ENCODE measurements around the gene MFSD8. TPM values are rescaled to one million over a fixed set of nuclear protein-coding genes. Genes with fewer than 3 reads are reported as not detected.
"Not testable (repeated sequence)": the region's sequence is repeated elsewhere in the genome, so short reads cannot be mapped to it uniquely, and the experiment has no call there.

MFSD8 gene
- total RNA-seq, 1 donor from 2014 or later: 23.7 TPM

DNA sequence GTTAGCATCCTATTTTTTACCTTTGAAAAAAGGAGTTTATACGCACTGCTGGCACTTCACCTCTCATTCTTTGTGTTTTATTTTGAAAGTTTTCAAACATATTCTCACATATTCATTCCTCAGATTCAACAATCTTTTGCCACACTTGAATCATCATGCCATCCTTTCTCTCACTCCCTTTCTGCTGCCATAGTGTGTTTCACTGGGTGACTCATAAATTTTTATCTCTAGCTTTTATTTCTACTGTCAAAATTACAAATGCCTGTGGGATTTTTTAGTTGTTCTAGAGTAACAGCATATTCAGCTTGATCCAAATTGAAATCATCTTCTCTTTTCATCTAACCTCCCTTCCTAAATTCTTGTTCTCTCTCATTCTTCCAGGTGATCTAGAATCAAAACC, 28.0 kb downstream of the MFSD8 start:
- no peak for DNase-seq (ENCODE audit: low spot score)

DNA sequence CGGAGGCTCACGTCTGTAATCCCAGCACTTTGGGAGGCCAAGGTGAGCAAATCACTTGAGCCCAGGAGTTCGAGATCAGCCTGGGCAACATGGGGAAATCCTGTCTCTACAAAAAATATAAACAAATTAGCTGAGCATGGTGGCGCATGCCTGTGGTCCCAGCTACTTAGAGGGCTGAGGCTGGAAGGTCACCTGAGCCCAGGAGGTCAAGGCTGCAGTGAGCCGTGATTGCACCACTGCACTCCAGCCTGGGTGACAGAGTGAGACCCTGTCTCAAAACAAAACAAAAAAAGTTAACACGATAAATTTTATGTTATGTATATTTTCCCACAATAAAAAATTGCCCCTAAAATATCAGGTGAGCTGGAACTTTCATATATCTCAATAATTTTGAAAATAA, 33.1 kb downstream of the MFSD8 start:
- not testable (repeated sequence) for DNase-seq (ENCODE audit: low spot score)

DNA sequence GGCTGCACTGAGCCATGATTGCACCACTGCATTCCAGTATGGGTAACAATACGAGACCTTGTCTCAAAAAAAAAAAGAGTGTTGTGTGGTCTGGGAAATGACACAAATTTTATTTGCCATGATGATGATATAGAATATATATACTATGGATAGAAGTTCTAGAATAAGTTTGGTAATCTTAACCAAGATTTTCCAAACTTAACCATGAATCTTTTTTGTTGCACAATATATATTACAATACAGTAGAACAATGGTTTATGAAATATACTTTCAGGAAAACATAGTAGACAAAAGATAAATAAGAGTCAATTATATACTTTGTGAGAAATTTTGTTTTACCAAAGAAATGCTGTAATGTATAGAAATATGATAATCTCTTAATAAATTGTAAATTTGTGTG, 34.8 kb downstream of the MFSD8 start:
- DNase-seq (ENCODE audit: low spot score): no peak

DNA sequence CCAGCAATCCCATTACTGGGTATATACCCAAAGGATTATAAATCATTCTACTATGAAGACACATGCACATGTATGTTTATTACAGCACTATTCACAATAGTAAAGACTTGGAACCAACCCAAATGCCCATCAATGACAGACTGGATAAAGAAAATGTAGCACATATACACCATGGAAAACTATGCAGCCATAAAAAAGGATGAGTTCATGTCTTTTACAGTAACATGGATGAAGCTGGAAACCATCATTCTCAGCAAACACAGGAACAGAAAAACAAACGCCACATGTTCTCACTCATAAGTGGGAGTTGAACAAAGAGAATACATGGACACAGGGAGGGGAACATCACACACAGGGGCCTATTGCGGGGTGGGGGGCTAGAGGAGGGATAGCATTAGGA, 39.3 kb downstream of the MFSD8 start:
- not testable (repeated sequence) for DNase-seq (ENCODE audit: low spot score)

DNA sequence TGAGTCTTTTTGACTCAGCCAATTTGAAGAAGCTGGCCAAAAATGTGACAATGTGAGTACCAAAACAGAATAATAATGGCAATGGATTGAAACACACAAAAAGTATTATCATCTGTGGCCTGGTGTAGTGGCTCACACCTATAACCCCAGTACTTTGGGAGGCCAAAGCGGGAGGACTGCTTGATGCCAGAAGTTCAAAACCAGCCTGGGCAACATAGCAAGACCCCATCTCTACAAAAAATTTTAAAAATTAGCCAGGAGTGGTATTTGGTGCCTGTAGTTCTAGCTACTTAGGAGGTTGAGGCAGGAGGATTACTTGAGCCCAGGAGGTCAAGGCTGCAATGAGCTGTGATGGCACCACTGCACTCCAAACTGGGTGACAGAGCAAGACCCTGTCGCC, 42.7 kb downstream of the MFSD8 start:
- no peak for DNase-seq (ENCODE audit: low spot score)

DNA sequence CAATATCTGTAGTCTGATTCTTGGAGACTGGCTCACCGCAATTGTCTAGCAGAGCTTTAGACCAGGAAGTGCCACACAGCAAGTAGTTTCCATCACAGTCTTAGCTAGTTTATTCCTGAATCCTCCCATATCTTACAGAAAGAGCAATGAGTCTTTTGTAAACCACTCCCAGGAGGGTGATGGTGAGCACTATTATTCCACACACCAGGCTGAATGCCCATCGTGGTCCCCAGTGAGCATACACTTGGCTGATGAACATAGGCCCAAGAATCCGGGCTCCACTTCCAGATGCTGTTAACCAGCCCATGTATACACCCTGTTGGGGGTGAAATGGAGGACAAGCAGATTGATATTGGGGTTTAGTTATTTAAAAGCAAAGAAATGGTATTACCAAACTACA, 44.5 kb downstream of the MFSD8 start:
- DNase-seq (ENCODE audit: low spot score): no peak

DNA sequence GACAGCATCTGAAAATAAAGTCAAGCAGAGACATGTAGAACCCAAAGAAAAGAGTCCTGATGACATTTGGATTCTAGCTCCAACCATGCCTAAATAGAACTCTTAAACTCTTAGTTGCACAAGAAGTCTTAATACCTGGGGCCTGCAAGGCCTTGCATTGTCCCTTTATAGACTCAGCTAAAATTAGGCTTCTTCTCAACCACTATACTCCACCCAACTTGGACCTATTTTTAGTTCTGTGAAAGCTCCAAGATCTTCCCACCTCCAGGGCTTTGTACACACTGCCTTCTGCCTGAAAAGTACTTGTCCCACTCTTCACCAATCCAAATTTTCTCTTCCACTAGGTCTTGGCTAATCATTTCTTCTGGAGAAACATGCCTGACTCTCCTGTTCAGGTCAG, 47.8 kb downstream of the MFSD8 start:
- no peak for DNase-seq (ENCODE audit: low spot score)

DNA sequence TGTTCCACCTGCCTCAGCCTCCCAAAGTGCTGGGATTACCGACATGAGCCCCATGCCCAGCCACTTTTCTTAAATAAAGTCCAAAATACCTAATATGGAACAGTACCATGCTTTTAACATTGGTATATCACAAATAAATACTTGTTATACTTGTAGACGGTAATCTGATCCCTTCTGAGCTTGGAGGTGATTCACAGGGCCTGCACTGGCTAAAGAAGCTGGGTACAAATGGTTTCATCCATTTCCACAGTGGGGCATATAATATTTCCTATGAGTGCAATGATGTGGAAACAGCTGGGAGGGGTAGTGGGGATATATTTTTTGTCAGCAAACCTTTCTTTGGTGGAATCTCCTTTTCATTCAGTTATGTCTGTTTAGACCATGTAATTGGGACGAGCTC, 48.5 kb downstream of the MFSD8 start:
- DNase-seq (ENCODE audit: low spot score): no peak

DNA sequence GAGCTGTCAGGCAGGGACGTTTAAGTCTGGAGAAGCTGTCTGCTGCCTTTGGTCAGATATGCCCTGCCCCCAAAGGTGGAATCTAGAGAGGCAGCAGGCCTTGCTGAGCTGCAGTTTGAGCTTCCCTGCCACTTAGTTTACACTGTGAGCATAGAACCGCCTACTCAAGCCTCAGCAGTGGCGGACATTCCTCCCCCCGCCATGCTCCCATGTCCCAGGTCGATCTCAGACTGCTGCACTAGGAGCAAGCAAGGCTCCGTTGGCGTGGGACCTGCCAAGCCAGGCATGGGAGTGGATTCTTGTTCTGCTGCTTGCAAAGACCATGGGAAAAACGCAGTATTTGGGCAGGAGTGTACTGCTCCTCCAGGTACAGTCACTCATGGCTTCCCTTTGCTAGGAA, 59.9 kb downstream of the MFSD8 start:
- DNase-seq (ENCODE audit: low spot score): no peak

DNA sequence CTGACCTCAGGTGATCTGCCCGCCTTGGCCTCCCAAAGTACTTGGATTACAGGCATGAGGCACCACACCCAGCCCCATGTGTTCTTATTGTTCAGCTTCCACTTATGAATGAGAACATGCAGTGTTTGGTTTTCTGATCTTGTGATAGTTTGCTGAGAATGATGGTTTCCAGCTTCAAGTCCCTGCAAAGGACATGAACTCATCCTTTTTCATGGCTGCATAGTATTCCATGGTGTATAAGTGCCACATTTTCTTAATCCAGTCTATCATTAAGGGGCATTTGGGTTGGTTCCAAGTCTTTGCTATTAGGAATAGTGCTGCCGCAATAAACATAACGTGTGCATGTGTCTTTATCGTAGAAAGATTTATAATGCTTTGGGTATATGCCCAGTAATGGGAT, 65.3 kb downstream of the MFSD8 start:
- not testable (repeated sequence) for DNase-seq (ENCODE audit: low spot score)

DNA sequence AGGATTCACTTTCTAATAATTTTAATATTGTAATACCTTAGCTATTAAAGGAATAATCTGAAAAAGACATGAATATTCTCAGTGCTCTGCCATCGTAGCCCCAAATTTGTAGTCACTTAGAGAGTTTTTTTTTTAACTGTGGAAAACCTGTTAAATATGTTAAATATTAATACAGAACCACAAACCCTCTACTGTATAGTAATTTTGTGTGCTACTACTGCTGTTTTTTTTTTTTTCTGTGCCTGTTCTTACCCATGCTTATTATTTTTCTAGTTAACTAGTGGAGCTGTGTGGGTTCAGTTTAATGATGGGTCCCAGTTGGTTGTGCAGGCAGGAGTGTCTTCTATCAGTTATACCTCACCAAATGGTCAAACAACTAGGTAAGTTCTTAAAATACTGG, 68.4 kb downstream of the MFSD8 start:
- DNase-seq (ENCODE audit: low spot score): no peak

DNA sequence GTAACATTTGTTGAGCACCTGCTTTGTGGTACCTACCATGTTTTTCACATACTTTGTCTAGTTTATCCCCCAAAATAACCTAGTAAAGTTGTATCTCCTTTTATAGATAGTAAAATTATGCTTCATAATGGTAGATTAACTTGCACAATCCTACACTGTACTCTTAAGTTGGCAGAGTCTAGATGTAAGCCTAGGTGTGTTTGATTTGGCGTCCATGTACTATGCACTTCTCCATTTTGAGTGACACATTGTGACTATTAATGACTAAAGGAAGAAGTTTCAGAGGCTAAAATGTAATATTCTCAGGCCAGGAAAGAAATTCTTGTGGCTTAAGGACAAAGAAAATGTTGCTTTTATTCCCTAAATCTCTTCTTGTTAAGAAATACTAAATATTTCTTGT, 68.9 kb downstream of the MFSD8 start:
- no peak for DNase-seq (ENCODE audit: low spot score)

DNA sequence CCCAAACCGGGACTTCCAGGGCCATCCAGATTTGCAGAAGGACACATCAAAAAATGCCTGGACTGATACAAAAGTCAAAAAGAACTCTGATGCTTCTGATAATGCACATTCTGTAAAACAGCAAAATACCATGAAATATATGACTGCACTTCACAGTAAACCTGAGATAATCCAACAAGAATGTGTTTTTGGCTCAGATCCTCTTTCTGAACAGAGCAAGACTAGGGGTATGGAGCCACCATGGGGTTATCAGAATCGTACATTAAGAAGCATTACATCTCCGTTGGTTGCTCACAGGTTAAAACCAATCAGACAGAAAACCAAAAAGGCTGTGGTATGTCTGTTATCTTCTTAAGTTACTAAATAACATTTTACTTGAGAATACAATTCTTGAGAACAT, 75.1 kb downstream of the MFSD8 start:
- no peak for DNase-seq (ENCODE audit: low spot score)

DNA sequence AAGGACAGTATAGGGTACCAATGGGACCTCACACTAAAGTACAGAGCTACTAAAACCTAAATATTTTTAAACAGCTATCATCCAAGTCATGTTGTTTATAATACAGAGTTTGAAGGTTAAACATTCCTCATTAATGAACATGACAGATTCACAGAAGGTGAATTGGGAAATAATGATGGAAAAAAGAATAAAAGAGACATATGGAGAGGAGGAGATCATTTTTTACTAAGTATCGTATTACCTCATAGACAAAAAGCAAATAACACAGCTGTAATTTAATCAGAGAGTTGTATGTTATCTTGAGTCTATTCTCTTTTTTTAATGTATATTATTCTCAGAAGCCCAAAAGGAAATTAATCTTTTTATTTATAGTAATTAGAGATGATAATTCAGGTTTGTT, 76.4 kb downstream of the MFSD8 start:
- no peak for DNase-seq (ENCODE audit: low spot score)

DNA sequence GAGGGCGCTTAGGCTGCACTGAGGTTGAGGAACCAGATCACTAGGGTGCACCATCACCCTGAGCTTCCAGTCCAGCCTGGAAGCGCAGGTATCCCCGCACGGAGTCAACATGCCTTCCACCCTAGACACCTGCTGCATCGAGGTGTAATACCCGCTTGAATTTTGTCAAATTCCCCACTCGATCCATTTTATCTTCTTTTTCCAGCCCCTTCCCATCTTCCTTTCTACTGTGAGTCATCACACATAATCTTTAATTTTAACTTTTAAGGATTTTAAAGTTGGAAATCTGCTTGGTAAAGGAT, 83.5 kb downstream of the MFSD8 start:
- no peak for DNase-seq (ENCODE audit: low spot score)

DNA sequence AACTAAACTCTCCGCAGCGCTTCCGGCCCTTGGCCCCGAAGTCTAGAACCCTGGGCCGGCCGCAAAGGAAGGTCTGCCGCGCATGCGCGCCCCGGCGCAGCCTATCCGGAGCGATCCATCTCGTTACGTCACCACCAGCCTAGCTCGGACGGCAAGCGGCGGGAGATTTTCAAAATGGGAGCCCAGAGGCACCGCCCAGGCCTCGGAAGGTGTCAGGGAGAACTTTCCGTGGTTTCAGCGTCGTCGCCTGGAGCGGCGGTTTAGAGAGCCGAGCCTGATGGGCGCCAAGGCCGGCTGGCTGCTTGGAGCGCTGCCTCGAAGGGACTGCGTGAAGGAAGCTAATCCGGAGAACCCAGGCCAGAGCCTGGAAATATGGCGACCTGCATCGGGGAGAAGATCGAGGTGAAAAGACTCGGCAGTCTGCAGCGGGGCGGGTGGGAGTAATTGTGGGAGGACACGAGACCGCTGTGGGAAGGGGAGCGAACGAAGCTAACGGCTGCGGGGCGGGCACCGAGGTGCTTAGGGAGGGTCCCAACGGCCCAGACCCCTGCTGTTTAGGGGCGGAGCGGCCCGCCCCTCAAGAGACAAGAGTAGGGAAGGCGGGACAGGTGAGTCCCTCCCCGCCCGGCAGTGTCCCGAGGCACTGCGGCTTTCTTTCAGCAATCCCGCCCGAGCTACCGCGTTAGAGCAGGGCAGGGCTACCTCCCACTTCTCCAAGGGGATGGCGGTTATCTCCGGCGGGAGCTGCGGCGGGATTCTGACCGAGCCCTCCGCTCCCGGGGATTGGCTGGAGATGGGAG, 84.0 kb downstream of the MFSD8 start, which contains the start of gene PLK4:
PLK4 (plus strand) TSS at position 131 of the 800 bp plus-strand sequence; CDS start at position 373, 242 bp downstream.
- DNase-seq (ENCODE audit: low spot score): peak; percentile 98

DNA sequence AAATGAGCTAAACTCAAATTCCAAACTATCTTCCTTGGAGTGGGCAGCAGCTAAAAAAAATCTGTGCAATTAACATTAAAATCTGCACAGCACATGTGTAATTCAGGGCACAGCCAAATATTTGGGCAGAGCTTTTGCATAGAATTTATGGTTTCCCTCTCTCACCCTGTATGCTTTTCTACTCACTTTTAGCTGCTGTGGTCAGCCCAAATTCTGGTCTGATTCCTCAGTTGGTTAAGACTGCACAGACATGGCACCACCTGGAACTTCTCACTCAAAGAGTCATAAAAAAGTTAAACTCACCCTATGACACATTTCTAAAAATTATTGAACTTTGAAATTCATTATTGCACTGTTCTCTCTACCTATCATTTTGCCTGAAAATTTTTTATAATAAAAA, 89.2 kb downstream of the MFSD8 start:
- no peak for DNase-seq (ENCODE audit: low spot score)

DNA sequence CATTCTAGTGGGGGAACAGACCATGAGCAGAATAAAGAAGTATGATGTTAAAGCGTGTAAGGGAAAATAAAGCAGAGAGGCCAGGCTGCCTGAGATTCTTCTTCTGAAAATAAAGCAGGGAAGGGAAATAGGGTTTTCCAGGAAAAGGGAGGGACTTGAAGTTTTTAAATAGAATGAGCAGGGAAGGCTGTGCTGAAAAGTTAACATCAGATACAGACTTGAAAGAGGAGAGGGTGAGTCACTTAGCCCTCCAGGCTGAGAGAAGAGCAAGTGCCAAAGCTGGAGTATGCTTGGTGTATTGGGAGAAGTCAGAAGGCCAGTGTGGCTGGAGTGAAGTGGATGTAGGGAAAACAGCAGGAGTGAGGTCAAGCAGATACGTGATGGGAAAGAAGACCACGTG, 94.3 kb downstream of the MFSD8 start:
- no peak for DNase-seq (ENCODE audit: low spot score)

DNA sequence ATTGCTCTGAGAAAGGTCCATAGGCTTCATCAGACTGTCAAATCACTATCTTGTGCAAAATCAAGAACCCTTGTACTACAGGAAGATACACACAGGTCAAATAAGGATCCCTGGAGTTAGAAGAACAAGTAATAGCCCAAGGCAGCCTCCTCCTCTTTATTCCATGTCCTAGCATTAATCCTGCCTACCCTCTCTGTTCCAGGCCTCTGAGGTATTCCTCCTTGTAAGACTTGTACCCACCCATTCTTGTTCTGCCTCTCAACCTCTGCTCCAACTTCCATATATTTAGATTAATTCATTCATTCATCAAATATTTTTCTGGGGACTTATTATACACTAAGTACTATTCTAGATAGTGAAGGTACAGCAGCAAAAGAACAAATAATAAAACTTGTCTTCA, 94.7 kb downstream of the MFSD8 start:
- no peak for DNase-seq (ENCODE audit: low spot score)

DNA sequence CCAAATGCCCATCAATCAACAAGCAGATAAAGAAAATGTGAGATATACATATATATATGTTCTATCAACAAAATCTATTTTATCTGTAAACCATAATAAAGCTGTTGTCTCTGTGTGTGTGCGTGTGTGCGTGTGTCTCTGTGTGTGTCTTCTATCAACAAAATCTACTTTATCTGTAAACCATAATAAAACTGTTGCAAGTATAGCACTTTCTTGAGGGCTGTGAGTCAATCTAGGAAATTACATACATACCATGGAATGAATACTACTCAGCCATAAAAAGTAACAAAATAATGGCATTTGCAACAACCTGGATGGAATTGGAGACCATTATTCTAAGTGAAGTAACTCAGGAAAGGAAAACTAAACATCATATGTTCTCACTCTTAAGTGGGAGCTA, 96.8 kb downstream of the MFSD8 start:
- no peak for DNase-seq (ENCODE audit: low spot score)

Data from mucosa of gallbladder (tissue), 1 donor.